WTC11 (cell line): ENCODE data around the gene ANO4. TPM values are rescaled to one million over a fixed set of nuclear protein-coding genes. Genes with fewer than 3 reads are reported as not detected.

Experiments
- ATAC-seq: fragments of 200-7000 bp; cut with Tn5 transposase; 2 replicates; pipeline ENCODE4 v1.10.0; 2021; ENCODE audit warnings: mild to moderate bottlenecking, moderate library complexity
- CTCF ChIA-PET: fragments of 300-600 bp; sonication (Branson Sonifier 250); formaldehyde crosslinking; loops from one replicate; lab custom pipeline; 2021; ENCODE audit warnings: antibody characterized with exemption; lab: Charles Lee
- POLR2A ChIA-PET: fragments of 350-600 bp; sonication (Branson Sonifier 250); formaldehyde crosslinking; loops from one replicate; lab custom pipeline; 2021; ENCODE audit warnings: antibody characterized with exemption; lab: Charles Lee
- DNase-seq: peaks from one replicate; pipeline ENCODE4 v3.0.0; 2021; ENCODE audit warnings: low spot score
- H3K27ac Mint-ChIP-seq: 2 replicates; pipeline ENCODE4 v1.8.0; 2021; ENCODE audit warnings: mixed read lengths
- H3K27me3 Mint-ChIP-seq: 2 replicates; pipeline ENCODE4 v1.8.0; 2021; ENCODE audit warnings: low read depth, mild to moderate bottlenecking, moderate library complexity, mixed read lengths
- H3K36me3 Mint-ChIP-seq: 2 replicates; pipeline ENCODE4 v1.8.0; 2021; ENCODE audit warnings: mixed read lengths
- H3K4me1 Mint-ChIP-seq: 2 replicates; pipeline ENCODE4 v1.8.0; 2022; ENCODE audit warnings: mixed read lengths
- H3K4me3 Mint-ChIP-seq: 2 replicates; pipeline ENCODE4 v1.8.0; 2021; ENCODE audit warnings: mild to moderate bottlenecking, moderate library complexity, mixed read lengths
- H3K9me3 Mint-ChIP-seq: 2 replicates; pipeline ENCODE4 v1.8.0; 2021; ENCODE audit warnings: mixed read lengths
- CREB1 ChIP-seq: sonication (generic); formaldehyde crosslinking; IDR thresholded peaks from 2 replicates; pipeline ENCODE4 v1.8.0; 2023; ENCODE audit warnings: mild to moderate bottlenecking, missing genetic modification reagents
- E2F1 ChIP-seq: sonication (generic); formaldehyde crosslinking; IDR thresholded peaks from 2 replicates; pipeline ENCODE4 v1.8.0; 2022; ENCODE audit warnings: mild to moderate bottlenecking, missing genetic modification reagents
- ERG ChIP-seq: fragments of 250-450 bp; sonication (Bioruptor Pico); IDR thresholded peaks from 2 replicates; pipeline ENCODE4 v1.8.0; 2021; ENCODE audit warnings: mild to moderate bottlenecking
- ESRRA ChIP-seq: sonication (generic); formaldehyde crosslinking; IDR thresholded peaks from 2 replicates; pipeline ENCODE4 v1.8.1; 2022; ENCODE audit warnings: mild to moderate bottlenecking, missing genetic modification reagents, borderline replicate concordance
- FOXP4 ChIP-seq: sonication (generic); formaldehyde crosslinking; IDR thresholded peaks from 2 replicates; pipeline ENCODE4 v1.8.0; 2022; ENCODE audit warnings: mild to moderate bottlenecking, missing genetic modification reagents
- GABPB1 ChIP-seq: sonication (generic); formaldehyde crosslinking; IDR thresholded peaks from 2 replicates; pipeline ENCODE4 v1.8.1; 2023; ENCODE audit warnings: mild to moderate bottlenecking, missing genetic modification reagents
- HMGA2 ChIP-seq: fragments of 250-450 bp; sonication (Bioruptor Pico); IDR thresholded peaks from 2 replicates; pipeline ENCODE4 v1.4.0; 2021; ENCODE audit warnings: mild to moderate bottlenecking, moderate library complexity
- JAZF1 ChIP-seq: fragments of 250-450 bp; sonication (Bioruptor Pico); IDR thresholded peaks from 2 replicates; pipeline ENCODE4 v1.9.0; 2021; ENCODE audit warnings: moderate library complexity, mild to moderate bottlenecking, inconsistent platforms
- NFE2L1 ChIP-seq: sonication (generic); formaldehyde crosslinking; IDR thresholded peaks from 2 replicates; pipeline ENCODE4 v1.8.1; 2023; ENCODE audit warnings: missing genetic modification reagents
- NFYB ChIP-seq: sonication (generic); formaldehyde crosslinking; conservative IDR thresholded peaks from 2 replicates; pipeline ENCODE4 v1.8.0; 2022; ENCODE audit warnings: low read depth, missing genetic modification reagents
- NR1H2 ChIP-seq: sonication (generic); formaldehyde crosslinking; IDR thresholded peaks from 2 replicates; pipeline ENCODE4 v1.9.0; 2021; ENCODE audit warnings: mild to moderate bottlenecking, moderate library complexity, missing genetic modification reagents
- SMAD3 ChIP-seq: sonication (generic); formaldehyde crosslinking; IDR thresholded peaks from 2 replicates; pipeline ENCODE4 v1.8.0; 2022; ENCODE audit warnings: missing genetic modification reagents, mild to moderate bottlenecking, borderline replicate concordance
- TP53 ChIP-seq: sonication (generic); formaldehyde crosslinking; IDR thresholded peaks from 2 replicates; pipeline ENCODE4 v1.8.1; 2023; ENCODE audit warnings: mild to moderate bottlenecking, missing genetic modification reagents
- ZNF138 ChIP-seq: sonication (generic); formaldehyde crosslinking; conservative IDR thresholded peaks from 2 replicates; pipeline ENCODE4 v1.8.1; 2022; ENCODE audit warnings: mild to moderate bottlenecking, moderate library complexity, missing genetic modification reagents
- ZNF396 ChIP-seq: fragments of 250-450 bp; sonication (Bioruptor Pico); IDR thresholded peaks from 2 replicates; pipeline ENCODE4 v1.8.0; 2021; ENCODE audit warnings: mild to moderate bottlenecking, moderate library complexity, borderline replicate concordance
- ZNF416 ChIP-seq: fragments of 250-450 bp; sonication (Bioruptor Pico); IDR thresholded peaks from 2 replicates; pipeline ENCODE4 v1.9.0; 2021; ENCODE audit warnings: mild to moderate bottlenecking, inconsistent platforms
- ZNF512 ChIP-seq: sonication (generic); formaldehyde crosslinking; IDR thresholded peaks from 2 replicates; pipeline ENCODE4 v1.8.1; 2022; ENCODE audit warnings: missing genetic modification reagents, borderline replicate concordance
- ZNF671 ChIP-seq: fragments of 250-450 bp; sonication (Bioruptor Pico); IDR thresholded peaks from 2 replicates; pipeline ENCODE4 v1.8.0; 2021; ENCODE audit warnings: mild to moderate bottlenecking
- ZSCAN18 ChIP-seq: fragments of 250-450 bp; sonication (Bioruptor Pico); IDR thresholded peaks from 2 replicates; pipeline ENCODE4 v2.1.2; 2022; ENCODE audit warnings: mild to moderate bottlenecking, moderate library complexity
- total RNA-seq: library from RNA; stranded (reverse); gene quantifications from 3 replicates; pipeline ENCODE4 v1.2.3, GENCODE V29; 2021

ANO4 gene
- total RNA-seq, 1 experiment from 2014 or later = 2.6 TPM

- TF ChIP-seq ERG = no peak
- TF ChIP-seq JAZF1 = no peak
- no peak for TF ChIP-seq FOXP4 (CRISPR knock-in tag)
- no peak for TF ChIP-seq NFYB (CRISPR knock-in tag)
- no peak for TF ChIP-seq ZNF671 (CRISPR knock-in tag)
- no peak for TF ChIP-seq CREB1 (CRISPR knock-in tag)
- TF ChIP-seq SMAD3 = no peak
- TF ChIP-seq NFE2L1 (CRISPR knock-in tag) = no peak
- TF ChIP-seq TP53 (CRISPR knock-in tag) = no peak
- TF ChIP-seq, all 79 proteins: peak for 0
Observed at GRCh38 chr12:100974747-100975146, 180.2 kb downstream of the ANO4 start (continued).

- DNase-seq (no peak), ATAC-seq (no peak)
- peaks cover 3% of the 10 kb centered on the region; the same call in 1 of the 2 replicates for H3K36me3 Mint-ChIP-seq
- peaks cover 28% of the 10 kb centered on the region for H3K4me1 Mint-ChIP-seq
- no peak overlapping the region for H3K27ac Mint-ChIP-seq
- peaks cover 8% of the 10 kb centered on the region for H3K9me3 Mint-ChIP-seq
- no peaks in the 10 kb centered on the region; the same call in 1 of the 2 replicates for H3K27me3 Mint-ChIP-seq
- ChIA-PET POLR2A (no interaction called here), CTCF (no interaction called here)
- TF ChIP-seq E2F1 (CRISPR knock-in tag) (no peak), SMAD3 (no peak), ESRRA (CRISPR knock-in tag) (no peak)
- no peak overlapping the region for H3K4me3 Mint-ChIP-seq
Observed at GRCh38 chr12:100976735-100977134, 182.2 kb downstream of the ANO4 start.

- ATAC-seq (no peak), DNase-seq (no peak)
- Mint-ChIP-seq H3K27me3 (no peaks in the 10 kb centered on the region), H3K27ac (no peak overlapping the region), H3K9me3 (peaks cover 8% of the 10 kb centered on the region), H3K36me3 (peaks cover 3% of the 10 kb centered on the region; the same call in 1 of the 2 replicates), H3K4me3 (no peak overlapping the region), H3K4me1 (peaks cover 7% of the 10 kb centered on the region)
- ChIA-PET CTCF (no interaction called here), POLR2A (no interaction called here)
- TF ChIP-seq ESRRA (CRISPR knock-in tag) (no peak), ZNF416 (CRISPR knock-in tag) (no peak), ZNF396 (no peak), GABPB1 (CRISPR knock-in tag) (no peak)
Observed at GRCh38 chr12:100980856-100981255, 186.3 kb downstream of the ANO4 start.

GRCh38 chr12:100982511-100983183 is 188.1 kb downstream of the ANO4 start:
- Mint-ChIP-seq H3K27me3 (no peaks in the 10 kb centered on the region), H3K9me3 (peaks cover 8% of the 10 kb centered on the region), H3K27ac (no peak overlapping the region), H3K36me3 (peaks cover 3% of the 10 kb centered on the region; the same call in 1 of the 2 replicates), H3K4me1 (peaks cover 25% of the 10 kb centered on the region), H3K4me3 (no peak overlapping the region)
- ChIA-PET POLR2A (no interaction called here), CTCF (no interaction called here)
- ATAC-seq (no peak), DNase-seq (no peak)
- TF ChIP-seq NR1H2 (CRISPR knock-in tag) (no peak), ZSCAN18 (CRISPR knock-in tag) (no peak), NFYB (CRISPR knock-in tag) (no peak), ZNF671 (CRISPR knock-in tag) (no peak), HMGA2 (CRISPR knock-in tag) (no peak), ZNF512 (CRISPR knock-in tag) (no peak), ZNF138 (CRISPR knock-in tag) (no peak), FOXP4 (CRISPR knock-in tag) (no peak)
